H1 (cell line): Measurements from ENCODE around the gene RASSF3. TPM values are rescaled to one million over a fixed set of nuclear protein-coding genes. Genes with fewer than 3 reads are reported as not detected.

ENCODE experiments used
- CTCF ChIA-PET: fragments of 300-600 bp; sonication (Branson Sonifier 250); formaldehyde crosslinking; loops from one replicate; lab custom pipeline; 2021; ENCODE audit not compliant: partially characterized antibody; lab: Charles Lee
- POLR2A ChIA-PET: fragments of 300-600 bp; sonication (Branson Sonifier 250); formaldehyde crosslinking; loops from one replicate; lab custom pipeline; 2021; ENCODE audit warnings: inconsistent platforms; ENCODE audit not compliant: partially characterized antibody; lab: Charles Lee
- DNase-seq, 2 experiments: peaks; one replicate each; pipeline versions ENCODE4 v3.0.0 to v3.0.0-alpha.2; 2010 to 2022; ENCODE audit warnings: low spot score in 2 of 2, low read depth in 1 of 2, mixed read lengths in 1 of 2
- FAIRE-seq: peaks from 2 replicates; lab custom pipeline; 2011; peaks lifted over from hg19 to GRCh38; lab: Jason Lieb, UNC
- H2AFZ ChIP-seq: 2 replicates; pipeline ENCODE4 v1.8.1; 2012; ENCODE audit warnings: low read length, inconsistent platforms
- H2AK5ac ChIP-seq: 2 replicates; pipeline ENCODE4 v1.6.1; 2013; ENCODE audit warnings: low read depth, low read length
- H2BK120ac ChIP-seq: replicated peaks from 2 replicates; pipeline ENCODE3; 2013; ENCODE audit warnings: low read depth, low read length, inconsistent platforms
- H2BK12ac ChIP-seq: 2 replicates; pipeline ENCODE4 v1.6.1; 2013; ENCODE audit warnings: low read depth, low read length
- H2BK15ac ChIP-seq: 2 replicates; pipeline ENCODE4 v1.6.1; 2013; ENCODE audit warnings: low read length
- H2BK20ac ChIP-seq: 2 replicates; pipeline ENCODE4 v1.6.1; 2013; ENCODE audit warnings: low read length
- H2BK5ac ChIP-seq: 2 replicates; pipeline ENCODE4 v1.6.1; 2013; ENCODE audit warnings: low read depth, low read length
- H3K14ac ChIP-seq: 2 replicates; pipeline ENCODE4 v1.6.1; 2013; ENCODE audit warnings: inconsistent platforms; ENCODE audit not compliant: insufficient read length
- H3K18ac ChIP-seq: 2 replicates; pipeline ENCODE4 v1.6.1; 2013; ENCODE audit warnings: low read length; ENCODE audit errors: extremely low read depth
- H3K23ac ChIP-seq: 2 replicates; pipeline ENCODE4 v1.6.1; 2013; ENCODE audit warnings: inconsistent platforms; ENCODE audit not compliant: insufficient read length
- H3K23me2 ChIP-seq: 2 replicates; pipeline ENCODE4 v1.6.1; 2013; ENCODE audit warnings: low read depth, low read length
- H3K27ac ChIP-seq: 2 replicates; pipeline ENCODE4 v1.6.1; 2011; ENCODE audit warnings: low read depth, low read length, inconsistent platforms
- H3K27me3 ChIP-seq, 4 experiments: replicated peaks in 1 of 4; 1 replicate in 1 of 4; 2 replicates in 3 of 4; pipeline versions ENCODE4 v1.6.1 to v1.8.1; 2011 to 2013; ENCODE audit warnings: low read length in 3 of 4, mild to moderate bottlenecking in 3 of 4, inconsistent platforms in 2 of 4, mixed read lengths in 2 of 4, moderate library complexity in 1 of 4; ENCODE audit not compliant: control insufficient read depth in 3 of 4, insufficient read depth in 3 of 4; ENCODE audit errors: extremely low read depth in 1 of 4
- H3K36me3 ChIP-seq, 4 experiments: 2 replicates each; pipeline versions ENCODE4 v1.6.1 to v1.8.1; 2011 to 2013; ENCODE audit warnings: mild to moderate bottlenecking in 4 of 4, low read length in 3 of 4, moderate library complexity in 2 of 4, control low read depth in 1 of 4, inconsistent platforms in 1 of 4; ENCODE audit not compliant: insufficient read depth in 4 of 4, control insufficient read depth in 2 of 4
- H3K4ac ChIP-seq: replicated peaks from 2 replicates; pipeline ENCODE3; 2013; ENCODE audit warnings: low read length, low read depth, mixed read lengths, inconsistent platforms; ENCODE audit not compliant: insufficient read length
- H3K4me1 ChIP-seq, 4 experiments: replicated peaks in 1 of 4; 1 replicate in 1 of 4; 2 replicates in 3 of 4; pipeline versions ENCODE4 v1.6.1 to v1.8.1; 2011 to 2013; ENCODE audit warnings: low read length in 3 of 4, inconsistent platforms in 2 of 4, mixed read lengths in 1 of 4; ENCODE audit not compliant: insufficient read depth in 4 of 4, control insufficient read depth in 3 of 4
- H3K4me2 ChIP-seq, 2 experiments: 2 replicates each; pipeline versions ENCODE4 v1.6.1 to v1.8.1; 2011 to 2013; ENCODE audit warnings: low read depth in 2 of 2, low read length in 2 of 2, control low read depth in 1 of 2, inconsistent platforms in 1 of 2, mild to moderate bottlenecking in 1 of 2; ENCODE audit not compliant: insufficient read depth in 1 of 2
- H3K4me3 ChIP-seq, 4 experiments: fragments of 200-600, 300-600 bp in 1 of 4; sonication (generic), shearing (Covaris generic), sonication (Bioruptor Twin) in 1 of 4; 2 replicates each; pipeline versions ENCODE4 v1.5.1 to v1.8.1; 2011 to 2016; ENCODE audit warnings: low read length in 4 of 4, low read depth in 3 of 4, control low read depth in 2 of 4, inconsistent platforms in 2 of 4, mild to moderate bottlenecking in 2 of 4, mixed read lengths in 1 of 4, moderate library complexity in 1 of 4; ENCODE audit not compliant: insufficient read depth in 2 of 4; ENCODE audit errors: extremely low read depth in 1 of 4
- H3K56ac ChIP-seq: replicated peaks from 2 replicates; pipeline ENCODE3; 2013; ENCODE audit warnings: low read depth, mild to moderate bottlenecking, mixed read lengths, low read length, inconsistent platforms; ENCODE audit not compliant: insufficient read length
- H3K79me1 ChIP-seq: 2 replicates; pipeline ENCODE4 v1.6.1; 2013; ENCODE audit warnings: low read depth, low read length, control low read depth
- H3K79me2 ChIP-seq, 2 experiments: 2 replicates each; pipeline versions ENCODE4 v1.6.1 to v1.8.1; 2012 to 2013; ENCODE audit warnings: low read length in 2 of 2, mild to moderate bottlenecking in 2 of 2, inconsistent platforms in 1 of 2; ENCODE audit not compliant: insufficient read depth in 2 of 2, control insufficient read depth in 1 of 2
- H3K9ac ChIP-seq, 4 experiments: replicated peaks in 1 of 4; 1 replicate in 1 of 4; 2 replicates in 3 of 4; pipeline versions ENCODE4 v1.6.1 to v1.8.1; 2011 to 2013; ENCODE audit warnings: low read depth in 3 of 4, low read length in 3 of 4, control low read depth in 2 of 4, mild to moderate bottlenecking in 2 of 4, moderate library complexity in 2 of 4, inconsistent platforms in 1 of 4; ENCODE audit errors: extremely low read depth in 1 of 4
- H3K9me3 ChIP-seq, 2 experiments: 2 replicates each; pipeline versions ENCODE4 v1.6.1 to v1.8.1; 2012 to 2013; ENCODE audit warnings: mild to moderate bottlenecking in 2 of 2, moderate library complexity in 2 of 2, control low read depth in 1 of 2, inconsistent platforms in 1 of 2, low read depth in 1 of 2, low read length in 1 of 2, mixed read lengths in 1 of 2; ENCODE audit not compliant: insufficient read depth in 2 of 2
- H4K20me1 ChIP-seq, 2 experiments: replicated peaks in 1 of 2; 2 replicates each; pipeline versions ENCODE3 to v1.8.1; 2011 to 2013; ENCODE audit warnings: inconsistent platforms in 2 of 2, low read length in 2 of 2, mild to moderate bottlenecking in 1 of 2; ENCODE audit not compliant: insufficient read depth in 2 of 2, control insufficient read depth in 1 of 2
- H4K5ac ChIP-seq: 2 replicates; pipeline ENCODE4 v1.6.1; 2013; ENCODE audit warnings: low read length, low read depth, mixed read lengths, inconsistent platforms; ENCODE audit not compliant: insufficient read length
- H4K8ac ChIP-seq: 2 replicates; pipeline ENCODE4 v1.8.0; 2013; ENCODE audit warnings: mild to moderate bottlenecking, moderate library complexity, low read length, inconsistent platforms; ENCODE audit not compliant: insufficient read depth; ENCODE audit errors: extremely low read depth
- H4K91ac ChIP-seq: replicated peaks from 2 replicates; pipeline ENCODE3; 2013; ENCODE audit warnings: low read length, mixed read lengths, inconsistent platforms; ENCODE audit not compliant: insufficient read length
- ATF3 ChIP-seq: IDR thresholded peaks from 2 replicates; pipeline ENCODE4 v1.6.1; 2011; ENCODE audit warnings: low read depth, mild to moderate bottlenecking, low read length; ENCODE audit not compliant: insufficient read depth
- JUND ChIP-seq: IDR thresholded peaks from 2 replicates; pipeline ENCODE4 v1.6.1; 2011; ENCODE audit warnings: mild to moderate bottlenecking, improper control_type of control experiment, low read length
- KDM4A ChIP-seq: IDR thresholded peaks from one replicate; pipeline ENCODE4 v1.7.1; 2012; ENCODE audit warnings: low read depth, mild to moderate bottlenecking, moderate library complexity, low read length, inconsistent platforms; ENCODE audit not compliant: severe bottlenecking
- NANOG ChIP-seq: IDR thresholded peaks from 2 replicates; pipeline ENCODE4 v1.6.1; 2011; ENCODE audit warnings: low read length, low read depth, mild to moderate bottlenecking, inconsistent platforms; ENCODE audit not compliant: insufficient read depth, poor library complexity, severe bottlenecking
- SAP30 ChIP-seq: fragments of 300-600 bp; sonication (generic); IDR thresholded peaks from 2 replicates; pipeline ENCODE4 v1.7.1; 2012; ENCODE audit warnings: low read length, moderate library complexity, mild to moderate bottlenecking, inconsistent platforms; ENCODE audit not compliant: insufficient read depth, insufficient replicate concordance
- WGBS, 2 experiments: shearing (Covaris generic) in 1 of 2; methylation state at CpG; one replicate each; pipeline versions ENCODE4 v1.1.6 to v1.1.7; 2013 to 2015; ENCODE audit warnings: low lambda C conversion rate in 2 of 2, mixed read lengths in 2 of 2, inconsistent platforms in 1 of 2, low coverage in 1 of 2, missing lambda C conversion rate in 1 of 2; ENCODE audit not compliant: insufficient replicate concordance in 2 of 2, insufficient coverage in 1 of 2, insufficient read length in 1 of 2; ENCODE audit errors: extremely low coverage in 1 of 2, missing lambda C conversion rate in 1 of 2; 5-methylcytosine and 5-hydroxymethylcytosine counted together
- polyA plus RNA-seq, 7 experiments: library from polyadenylated mRNA; depleted of rRNA in 3 of 7; stranded (reverse) in 5 of 7; unstranded in 2 of 7; fragments of >200 nt in 5 of 7; fragments of 200-250 nt in 2 of 7; gene quantifications; 1 replicate in 5 of 7; 2 replicates in 1 of 7; 4 replicates in 1 of 7; pipeline versions ENCODE4 v1.2.1 to v1.2.3, GENCODE V29; 2011 to 2013; ENCODE audit warnings: missing spikeins in 2 of 7, mixed read lengths in 2 of 7
- total RNA-seq: library from RNA; stranded (reverse); fragmentation: NEBNext Ultra II Directional; extraction: Animal tissue kit (Norgen Biotek cat#: 25700); gene quantifications from 2 replicates; pipeline ENCODE4 v1.2.1, GENCODE V29; 2021

Gene RASSF3
- total and polyA plus RNA-seq, 2 of the 8 experiments (the other 6 are each of a cell fraction or from before 2014, with no cell fraction given), result 19.1 to 64.3 TPM

- no peak overlapping the region for H4K8ac ChIP-seq
- H2BK15ac ChIP-seq, result no peak overlapping the region
- no peak overlapping the region for H2BK20ac ChIP-seq
- ChIA-PET CTCF (interaction anchor here (1.3 to 6.2 kb wide), 5 partner anchors 12 to 128 kb away, joined by 4 to 33 read pairs (median 20); no protein-coding TSS in a partner anchor), POLR2A (interaction anchor here (1.2 to 1.8 kb wide), 3 partner anchors 27 to 130 kb away, joined by 3 to 4 read pairs (median 3); no protein-coding TSS in a partner anchor)
- no peak overlapping the region for H3K18ac ChIP-seq
- H2BK12ac ChIP-seq, result no peak overlapping the region
- H3K4me3 ChIP-seq, result no peak overlapping the region
- H2AK5ac ChIP-seq, result no peak overlapping the region
- no peak overlapping the region for H3K9ac ChIP-seq
- H2BK120ac ChIP-seq, result no peak overlapping the region
- no peak overlapping the region for H3K4ac ChIP-seq
- H2AFZ ChIP-seq, result no peak overlapping the region
- no peak overlapping the region for H4K5ac ChIP-seq
- no peak overlapping the region for H3K23ac ChIP-seq
- H3K14ac ChIP-seq, result no peak overlapping the region
- H4K91ac ChIP-seq, result no peak overlapping the region
- no peaks in the 10 kb centered on the region for H3K79me2 ChIP-seq
- 77% methylated on average over 6 of the region's 6 CpGs; no CpG with 5 or more reads in 1 of the 2 experiments for WGBS, 2 experiments
- no peaks in the 10 kb centered on the region for H3K9me3 ChIP-seq
- H3K27me3 ChIP-seq, result no peaks in the 10 kb centered on the region
- H3K4me1 ChIP-seq, result peaks cover 5 to 15% (median 11%) of the 10 kb centered on the region in 4 experiments; a peak in 6 of 7 replicates
- no peak overlapping the region for H3K56ac ChIP-seq
- no peaks in the 10 kb centered on the region for H3K23me2 ChIP-seq
- no peak overlapping the region for H3K27ac ChIP-seq
- H3K36me3 ChIP-seq, result no peaks in the 10 kb centered on the region
- no peaks in the 10 kb centered on the region for H3K79me1 ChIP-seq
- H2BK5ac ChIP-seq, result no peak overlapping the region
- DNase-seq (no peak), FAIRE-seq (no peak)
- H4K20me1 ChIP-seq, result no peaks in the 10 kb centered on the region
- TF ChIP-seq SAP30, result no peak
- no peak for TF ChIP-seq JUND
- TF ChIP-seq NANOG, result no peak
- no peak for TF ChIP-seq KDM4A
- TF ChIP-seq ATF3, result no peak
- TF ChIP-seq, all 59 proteins: peak for 0
- H3K4me2 ChIP-seq, result no peak overlapping the region
These were observed 42.0 kb upstream of the RASSF3 start for GRCh38 chr12:64568298-64568697.
